ENCODE results near the gene ST6GALNAC3.
"Not testable (repeated sequence)": the region's sequence is repeated elsewhere in the genome, so short reads cannot be mapped to it uniquely, and the experiment has no call there.

ST6GALNAC3 gene

GRCh38 chr1:76632136-76632535 lies 557.6 kb downstream of the ST6GALNAC3 start:
- Mint-ChIP-seq H3K9me3 (no peaks in the 10 kb centered on the region), H3K36me3 (ENCODE audit: low read depth) (no peaks in the 10 kb centered on the region), H3K27ac (no peak overlapping the region), H3K27me3 (no peaks in the 10 kb centered on the region), H3K4me1 (ENCODE audit: low read depth) (no peaks in the 10 kb centered on the region), H3K4me3 (no peak overlapping the region)

- no peaks in the 10 kb centered on the region for H3K9me3 Mint-ChIP-seq
- no peaks in the 10 kb centered on the region for H3K4me1 Mint-ChIP-seq (ENCODE audit: low read depth)
- no peaks in the 10 kb centered on the region for H3K36me3 Mint-ChIP-seq (ENCODE audit: low read depth)
- no peak overlapping the region for H3K4me3 Mint-ChIP-seq
- H3K27ac Mint-ChIP-seq = no peak overlapping the region
- no peaks in the 10 kb centered on the region for H3K27me3 Mint-ChIP-seq
These were observed 561.2 kb downstream of the ST6GALNAC3 start for GRCh38 chr1:76635784-76636183.

GRCh38 chr1:76639181-76639580 lies 564.6 kb downstream of the ST6GALNAC3 start:
- H3K9me3 Mint-ChIP-seq = no peaks in the 10 kb centered on the region
- no peak overlapping the region for H3K4me3 Mint-ChIP-seq
- H3K27ac Mint-ChIP-seq = no peak overlapping the region
- no peaks in the 10 kb centered on the region for H3K27me3 Mint-ChIP-seq
- no peaks in the 10 kb centered on the region for H3K4me1 Mint-ChIP-seq (ENCODE audit: low read depth)
- H3K36me3 Mint-ChIP-seq (ENCODE audit: low read depth) = no peaks in the 10 kb centered on the region

- Mint-ChIP-seq H3K4me1 (ENCODE audit: low read depth) (no peaks in the 10 kb centered on the region), H3K27me3 (no peaks in the 10 kb centered on the region), H3K9me3 (no peaks in the 10 kb centered on the region), H3K4me3 (no peak overlapping the region), H3K36me3 (ENCODE audit: low read depth) (no peaks in the 10 kb centered on the region), H3K27ac (no peak overlapping the region)
These were observed 565.5 kb downstream of the ST6GALNAC3 start for GRCh38 chr1:76640092-76640491.

GRCh38 chr1:76640723-76641122 lies 566.2 kb downstream of the ST6GALNAC3 start:
- Mint-ChIP-seq H3K9me3 (no peaks in the 10 kb centered on the region), H3K27me3 (peaks cover under 1% of the 10 kb centered on the region), H3K4me3 (no peak overlapping the region), H3K36me3 (ENCODE audit: low read depth) (no peaks in the 10 kb centered on the region), H3K27ac (no peak overlapping the region), H3K4me1 (ENCODE audit: low read depth) (no peaks in the 10 kb centered on the region)

GRCh38 chr1:76644139-76644538 lies 569.6 kb downstream of the ST6GALNAC3 start:
- Mint-ChIP-seq H3K9me3 (no peaks in the 10 kb centered on the region), H3K27me3 (peaks cover 15% of the 10 kb centered on the region), H3K4me1 (ENCODE audit: low read depth) (no peaks in the 10 kb centered on the region), H3K36me3 (ENCODE audit: low read depth) (no peaks in the 10 kb centered on the region), H3K4me3 (no peak overlapping the region), H3K27ac (no peak overlapping the region)

GRCh38 chr1:76652860-76653259 lies 578.3 kb downstream of the ST6GALNAC3 start:
- H3K27ac Mint-ChIP-seq; H3K27me3 Mint-ChIP-seq; H3K36me3 Mint-ChIP-seq (ENCODE audit: low read depth); H3K4me3 Mint-ChIP-seq; H3K4me1 Mint-ChIP-seq (ENCODE audit: low read depth): not testable (repeated sequence)
- peaks cover 14% of the 10 kb centered on the region for H3K9me3 Mint-ChIP-seq

GRCh38 chr1:76657623-76658022 lies 583.1 kb downstream of the ST6GALNAC3 start:
- peaks cover 4% of the 10 kb centered on the region for H3K9me3 Mint-ChIP-seq
- H3K4me3 Mint-ChIP-seq = no peak overlapping the region
- H3K27ac Mint-ChIP-seq = no peak overlapping the region
- H3K4me1 Mint-ChIP-seq (ENCODE audit: low read depth) = no peaks in the 10 kb centered on the region
- no peaks in the 10 kb centered on the region for H3K36me3 Mint-ChIP-seq (ENCODE audit: low read depth)
- H3K27me3 Mint-ChIP-seq = peaks cover 3% of the 10 kb centered on the region

GRCh38 chr1:76659171-76659940 lies 584.8 kb downstream of the ST6GALNAC3 start:
- H3K4me1 Mint-ChIP-seq (ENCODE audit: low read depth) = no peaks in the 10 kb centered on the region
- H3K9me3 Mint-ChIP-seq = peaks cover 7% of the 10 kb centered on the region
- H3K36me3 Mint-ChIP-seq (ENCODE audit: low read depth) = no peaks in the 10 kb centered on the region
- no peak overlapping the region for H3K27ac Mint-ChIP-seq
- H3K27me3 Mint-ChIP-seq = peaks cover 5% of the 10 kb centered on the region
- no peak overlapping the region for H3K4me3 Mint-ChIP-seq

- no peaks in the 10 kb centered on the region for H3K4me1 Mint-ChIP-seq (ENCODE audit: low read depth)
- H3K9me3 Mint-ChIP-seq = peaks cover 8% of the 10 kb centered on the region
- H3K27ac Mint-ChIP-seq = no peak overlapping the region
These were observed 587.0 kb downstream of the ST6GALNAC3 start for GRCh38 chr1:76661531-76661930.

GRCh38 chr1:76666499-76666898 lies 592.0 kb downstream of the ST6GALNAC3 start:
- Mint-ChIP-seq H3K27ac (no peak overlapping the region), H3K27me3 (peaks cover 3% of the 10 kb centered on the region), H3K9me3 (peaks cover 4% of the 10 kb centered on the region), H3K4me3 (no peak overlapping the region), H3K36me3 (ENCODE audit: low read depth) (no peaks in the 10 kb centered on the region), H3K4me1 (ENCODE audit: low read depth) (no peaks in the 10 kb centered on the region)

More at GRCh38 chr1:76661531-76661930, 587.0 kb downstream of the ST6GALNAC3 start:
- Mint-ChIP-seq H3K27me3 (peaks cover 6% of the 10 kb centered on the region), H3K4me3 (no peak overlapping the region), H3K36me3 (ENCODE audit: low read depth) (no peaks in the 10 kb centered on the region)

GRCh38 chr1:76668046-76668445 lies 593.5 kb downstream of the ST6GALNAC3 start:
- Mint-ChIP-seq H3K36me3 (ENCODE audit: low read depth) (no peaks in the 10 kb centered on the region), H3K4me1 (ENCODE audit: low read depth) (no peaks in the 10 kb centered on the region), H3K27ac (no peak overlapping the region), H3K27me3 (peaks cover 3% of the 10 kb centered on the region), H3K4me3 (no peak overlapping the region), H3K9me3 (peaks cover 4% of the 10 kb centered on the region)

GRCh38 chr1:76669131-76669530 lies 594.6 kb downstream of the ST6GALNAC3 start:
- H3K27me3 Mint-ChIP-seq = peaks cover 3% of the 10 kb centered on the region
- H3K4me1 Mint-ChIP-seq (ENCODE audit: low read depth) = no peaks in the 10 kb centered on the region
- H3K27ac Mint-ChIP-seq = no peak overlapping the region
- H3K36me3 Mint-ChIP-seq (ENCODE audit: low read depth) = no peaks in the 10 kb centered on the region
- H3K9me3 Mint-ChIP-seq = peaks cover 3% of the 10 kb centered on the region
- H3K4me3 Mint-ChIP-seq = no peak overlapping the region

- Mint-ChIP-seq H3K4me1 (ENCODE audit: low read depth) (no peaks in the 10 kb centered on the region), H3K4me3 (no peak overlapping the region), H3K27ac (no peak overlapping the region), H3K9me3 (no peaks in the 10 kb centered on the region), H3K27me3 (no peaks in the 10 kb centered on the region), H3K36me3 (ENCODE audit: low read depth) (no peaks in the 10 kb centered on the region)
These were observed 595.2 kb downstream of the ST6GALNAC3 start for GRCh38 chr1:76669624-76670315.

- Mint-ChIP-seq H3K4me1 (ENCODE audit: low read depth) (no peaks in the 10 kb centered on the region), H3K36me3 (ENCODE audit: low read depth) (no peaks in the 10 kb centered on the region), H3K9me3 (no peaks in the 10 kb centered on the region), H3K4me3 (no peak overlapping the region), H3K27ac (no peak overlapping the region), H3K27me3 (peaks cover 7% of the 10 kb centered on the region)
These were observed 600.2 kb downstream of the ST6GALNAC3 start for GRCh38 chr1:76674689-76675210.

Measured in stimulated activated naive CD8-positive, alpha-beta T cell treated with anti-CD3 and anti-CD28 coated beads, Interleukin-15, Interleukin-2, amounts not matched to agents 100 ng/mL and 50 ng/mL, for 24 hours (primary cell).